NCI-H1417 (cell line): ENCODE results near the gene OR2L5.

Experiments used
- DNase-seq, 3 experiments: peaks; one replicate each; lab custom pipeline; 2025; lab: John Stamatoyannopoulos, UW

Gene OR2L5, protein sequence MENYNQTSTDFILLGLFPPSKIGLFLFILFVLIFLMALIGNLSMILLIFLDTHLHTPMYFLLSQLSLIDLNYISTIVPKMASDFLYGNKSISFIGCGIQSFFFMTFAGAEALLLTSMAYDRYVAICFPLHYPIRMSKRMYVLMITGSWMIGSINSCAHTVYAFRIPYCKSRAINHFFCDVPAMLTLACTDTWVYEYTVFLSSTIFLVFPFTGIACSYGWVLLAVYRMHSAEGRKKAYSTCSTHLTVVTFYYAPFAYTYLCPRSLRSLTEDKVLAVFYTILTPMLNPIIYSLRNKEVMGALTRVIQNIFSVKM

DNA sequence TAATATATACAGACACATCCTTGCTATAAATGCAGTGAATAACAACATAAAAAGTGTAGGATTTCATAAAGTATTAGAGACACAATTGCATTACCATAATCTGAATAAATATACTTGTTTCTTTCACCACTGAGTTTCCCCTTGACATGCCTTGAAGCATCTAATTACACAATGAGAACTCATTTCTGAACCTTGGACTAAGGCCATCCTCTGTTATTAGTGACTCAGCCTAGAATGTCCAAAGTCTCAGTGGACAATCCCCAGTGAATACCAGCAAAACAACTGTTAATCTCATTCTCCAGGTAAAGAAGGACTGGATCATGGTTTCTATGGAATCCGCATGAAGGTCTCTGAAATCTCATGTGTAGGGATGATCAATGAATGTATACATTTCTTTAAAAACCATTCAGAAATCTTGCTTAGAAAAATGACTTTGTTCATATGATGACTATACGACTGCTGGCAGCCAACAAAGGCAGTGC, at the start of gene OR2L5:
OR2L5 (plus strand) TSS at position 432 of the 482 bp plus-strand sequence. CDS start 8,288 bp downstream, outside the sequence.
- no peak for DNase-seq

DNA sequence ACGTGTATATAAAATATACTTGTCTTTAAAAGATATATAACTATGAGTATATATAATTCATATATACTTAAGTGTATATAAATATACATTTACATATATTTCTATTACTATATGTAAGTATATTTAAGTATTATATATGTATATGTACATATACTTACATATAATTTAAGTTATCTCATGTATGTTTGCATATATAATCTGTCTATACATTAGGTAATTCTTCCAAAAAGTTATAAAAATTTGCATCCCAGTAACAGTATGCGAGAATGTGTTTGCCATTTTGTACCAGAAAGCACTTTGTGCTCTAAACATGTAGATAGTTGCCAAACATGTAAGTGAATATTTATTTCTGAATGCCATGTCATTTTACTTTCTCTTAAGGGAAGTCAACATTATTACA, 48.5 kb upstream of the OR2L5 start, which contains the start of gene OR2AK2:
OR2AK2 (plus strand) TSS at position 301 of the 400 bp plus-strand sequence. CDS start 144 bp downstream, outside the sequence.
- no peak for DNase-seq

DNA sequence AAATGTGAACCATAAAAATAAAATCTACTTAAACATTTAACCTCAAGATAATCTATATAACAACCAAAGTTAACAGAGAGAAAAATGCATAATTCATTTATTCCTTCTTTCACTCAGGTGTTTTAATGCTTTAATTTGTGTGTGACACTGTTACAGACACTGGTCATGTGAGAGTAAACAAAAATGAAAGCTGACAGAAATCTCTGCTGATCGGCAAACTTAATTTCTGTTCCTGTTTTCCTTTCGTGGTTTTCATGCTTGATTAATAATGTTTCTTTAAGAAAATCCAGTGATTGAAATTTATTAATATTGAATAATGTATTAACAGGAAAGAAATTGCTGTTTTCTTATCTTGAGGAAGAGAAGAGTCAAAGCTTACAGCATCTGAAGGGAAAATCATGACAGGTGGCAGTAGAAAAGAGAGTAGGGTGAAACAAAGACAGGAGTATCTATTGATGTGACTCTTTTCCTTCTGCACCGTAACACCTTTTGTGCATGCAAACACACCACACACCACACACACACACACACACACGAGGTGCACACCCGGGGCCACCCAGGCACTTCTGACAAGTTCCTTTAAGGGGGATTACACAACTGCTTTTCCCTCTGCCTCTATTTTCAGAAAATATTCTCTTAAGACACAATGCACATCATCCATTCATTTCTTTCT, 46.8 kb upstream of the OR2L5 start:
- no peak for DNase-seq

DNA sequence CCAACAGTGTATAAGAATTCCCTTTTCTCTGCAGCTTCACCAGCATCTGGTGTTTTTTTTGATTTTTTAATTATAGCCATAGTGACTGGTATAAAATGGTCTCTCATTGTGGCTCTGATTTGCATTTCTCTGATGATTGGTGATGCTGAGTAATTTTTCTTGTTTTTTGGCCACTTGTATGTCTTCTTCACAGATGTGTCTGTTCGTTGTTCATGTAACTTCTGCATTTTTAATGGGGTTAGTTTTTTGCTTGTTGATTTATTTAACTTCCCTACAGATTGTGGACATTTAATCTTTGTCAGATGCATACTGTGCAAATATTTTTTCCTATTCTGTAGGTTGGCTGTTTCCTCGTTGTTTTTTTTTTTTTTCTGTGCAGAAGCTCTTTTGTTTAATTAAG, 20.5 kb upstream of the OR2L5 start:
- DNase-seq: no peak

DNA sequence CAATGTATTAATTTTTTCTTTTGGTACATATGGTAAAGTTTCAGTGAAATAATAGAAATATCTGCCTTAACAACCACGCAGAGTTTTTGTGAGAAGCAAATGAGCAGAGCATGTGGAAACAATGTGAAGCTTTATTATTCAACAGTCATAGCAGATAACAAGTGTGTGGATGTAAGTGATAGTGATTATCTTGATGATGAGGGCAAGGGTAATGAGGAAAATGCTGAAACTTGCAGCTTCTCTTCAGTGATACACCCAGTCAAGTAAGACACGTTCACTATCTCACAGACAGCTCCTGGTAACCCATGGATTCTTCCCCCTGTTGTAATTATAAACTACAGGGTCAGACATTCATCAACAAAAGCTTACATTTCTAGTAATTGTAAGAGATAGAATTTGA, 14.6 kb upstream of the OR2L5 start:
- no peak for DNase-seq

DNA sequence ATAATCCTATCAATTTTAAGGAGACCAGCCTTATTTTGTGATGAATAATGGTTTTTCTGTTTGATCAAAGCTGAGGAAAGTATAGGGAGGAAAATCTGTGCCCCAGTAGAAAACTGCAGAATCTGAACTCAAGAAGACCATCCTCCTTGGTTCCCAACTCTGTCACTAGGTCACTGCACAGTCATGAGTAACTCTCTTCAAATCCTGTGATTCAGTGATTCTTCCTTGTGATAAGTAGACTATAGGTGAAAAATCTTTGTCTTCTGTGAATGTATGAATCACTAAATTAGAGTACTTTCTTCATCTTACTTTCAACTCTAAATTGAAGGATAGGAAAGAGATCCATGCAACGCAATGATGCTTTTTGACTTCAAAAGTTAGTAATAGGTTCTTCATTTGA, 13.3 kb upstream of the OR2L5 start:
- no peak for DNase-seq

DNA sequence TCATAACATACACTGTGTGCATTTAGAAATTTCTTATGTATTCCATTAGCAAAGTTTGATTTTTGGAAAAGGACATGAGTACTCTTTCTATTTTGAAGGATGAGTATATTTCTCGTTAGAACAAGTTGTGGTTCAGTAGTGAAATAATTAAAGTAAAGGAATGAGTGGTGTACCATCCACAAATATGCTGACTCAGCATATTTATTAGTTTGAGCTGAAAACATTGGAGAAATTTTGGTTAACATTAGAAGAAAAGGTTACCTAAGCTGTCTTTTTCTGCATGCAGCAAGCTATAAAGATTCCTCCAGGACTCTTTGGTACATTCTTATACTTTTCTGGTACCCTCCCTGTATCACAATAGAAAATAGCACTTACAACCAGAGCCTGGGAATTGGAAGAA, 5.7 kb upstream of the OR2L5 start:
- DNase-seq: no peak

DNA sequence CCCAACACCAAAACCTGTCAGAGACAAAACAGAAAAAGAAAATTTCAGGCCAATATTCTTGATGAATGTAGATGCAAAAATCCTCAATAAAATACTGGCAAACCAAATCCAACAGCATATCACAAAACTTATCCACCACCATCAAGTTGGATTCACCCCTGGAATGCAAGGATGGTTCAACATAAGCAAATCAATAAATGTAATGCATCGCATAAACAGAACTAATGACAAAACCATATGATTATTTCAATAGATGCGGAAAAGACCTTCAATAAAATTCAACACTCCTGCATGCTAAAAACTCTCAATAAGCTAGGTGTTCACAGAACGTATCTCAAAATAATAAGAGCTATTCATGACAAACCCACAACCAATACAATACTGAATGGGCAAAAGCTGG, 3.8 kb upstream of the OR2L5 start:
- no peak for DNase-seq

DNA sequence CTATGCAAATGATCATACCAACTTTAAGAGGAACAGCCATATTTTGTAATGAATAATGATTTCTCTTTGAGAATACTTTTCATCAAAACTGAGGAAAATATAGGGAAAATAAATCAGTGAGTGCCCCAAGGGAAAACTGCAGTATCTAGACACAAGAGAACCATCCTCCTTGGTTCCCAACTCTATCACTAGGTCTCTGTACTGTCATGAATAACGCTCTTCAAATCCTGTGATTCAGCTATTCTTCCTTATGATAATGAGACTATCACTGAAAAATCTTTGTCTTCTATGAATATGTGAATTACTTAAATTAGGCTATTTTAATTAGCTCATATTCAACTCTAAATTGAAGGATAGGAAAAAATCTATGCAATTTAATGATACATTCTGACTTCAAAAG, 2.3 kb downstream of the OR2L5 start:
- DNase-seq: no peak

DNA sequence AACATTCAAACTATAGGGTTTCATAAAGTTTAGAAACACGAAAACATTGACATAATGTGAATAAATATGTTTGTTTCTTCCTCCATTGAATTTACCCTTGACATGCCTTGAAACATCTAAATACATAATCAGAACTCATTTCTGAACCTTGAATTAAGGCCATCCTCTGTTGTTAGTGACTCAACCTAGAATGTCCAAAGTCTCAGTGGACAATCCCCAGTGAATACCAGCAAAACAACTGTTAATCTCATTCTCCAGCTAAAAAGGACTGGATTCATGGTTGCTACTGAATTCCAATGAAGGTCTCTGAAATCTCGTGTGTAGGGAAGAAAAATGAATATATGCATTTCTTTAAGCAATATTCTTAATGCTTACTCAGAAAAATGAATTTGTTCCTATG, 16.3 kb downstream of the OR2L5 start, which contains the start of gene OR2L2:
OR2L2 (plus strand) TSS at position 301 of the 400 bp plus-strand sequence. CDS start 8,198 bp downstream, outside the sequence.
- DNase-seq: no peak

DNA sequence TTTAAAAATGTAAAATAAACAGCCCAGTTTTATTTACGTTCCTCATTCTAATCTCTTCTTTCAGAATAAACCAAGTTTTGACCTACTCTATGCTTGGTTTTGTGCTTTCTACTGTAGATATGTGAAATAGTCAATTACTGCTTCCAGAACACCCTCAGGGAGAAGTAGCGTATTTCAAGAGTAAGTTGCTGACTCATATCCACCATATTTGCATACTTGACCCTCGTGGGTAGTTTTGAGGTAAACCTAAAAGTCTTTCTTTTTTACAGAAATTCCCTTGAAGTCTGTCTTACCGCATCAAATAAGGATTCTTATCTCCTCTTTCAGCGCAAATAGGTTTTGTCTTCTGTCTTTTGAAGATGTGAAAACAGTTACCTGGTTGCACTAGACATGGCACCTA, 31.7 kb downstream of the OR2L5 start:
- DNase-seq: no peak

DNA sequence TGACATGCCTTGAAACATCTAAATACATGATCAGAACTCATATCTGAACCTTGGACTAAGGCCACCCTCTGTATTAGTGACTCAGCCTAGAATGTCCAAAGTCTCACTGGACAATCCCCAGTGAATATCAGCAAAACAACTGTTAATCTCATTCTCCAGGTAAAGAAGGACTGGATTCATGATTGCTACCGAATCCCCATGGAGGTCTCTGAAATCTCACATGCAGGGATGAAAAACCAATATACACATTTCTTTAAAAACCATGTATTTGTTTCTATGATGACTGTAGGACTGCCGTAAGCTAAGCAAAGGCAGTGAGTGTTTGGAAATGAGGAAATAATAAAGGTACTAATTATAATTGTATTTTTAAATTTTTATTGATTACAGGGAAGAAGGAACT, 33.1 kb downstream of the OR2L5 start, which contains the start of gene OR2L3:
OR2L3 (plus strand) TSS at position 301 of the 400 bp plus-strand sequence. CDS start 13,846 bp downstream, outside the sequence.
- DNase-seq: no peak

DNA sequence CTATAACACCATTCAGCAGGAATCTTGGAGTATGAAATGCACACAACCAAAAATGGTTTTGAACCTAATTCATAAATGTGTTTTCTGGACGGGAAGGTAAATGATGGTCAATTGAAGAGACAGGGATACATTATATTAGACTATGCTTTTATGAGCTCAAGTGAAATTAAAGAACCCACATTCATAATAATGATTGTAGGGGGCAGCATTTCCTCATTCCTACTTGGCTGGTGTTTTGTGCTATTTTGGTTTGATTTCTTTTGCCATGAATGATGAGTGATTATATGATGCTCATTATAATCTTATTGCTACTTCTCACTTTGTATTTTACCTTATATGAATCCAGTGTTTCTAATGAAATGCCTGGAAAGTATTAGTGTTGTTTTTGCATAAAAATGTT, 33.5 kb downstream of the OR2L5 start:
- DNase-seq: no peak

DNA sequence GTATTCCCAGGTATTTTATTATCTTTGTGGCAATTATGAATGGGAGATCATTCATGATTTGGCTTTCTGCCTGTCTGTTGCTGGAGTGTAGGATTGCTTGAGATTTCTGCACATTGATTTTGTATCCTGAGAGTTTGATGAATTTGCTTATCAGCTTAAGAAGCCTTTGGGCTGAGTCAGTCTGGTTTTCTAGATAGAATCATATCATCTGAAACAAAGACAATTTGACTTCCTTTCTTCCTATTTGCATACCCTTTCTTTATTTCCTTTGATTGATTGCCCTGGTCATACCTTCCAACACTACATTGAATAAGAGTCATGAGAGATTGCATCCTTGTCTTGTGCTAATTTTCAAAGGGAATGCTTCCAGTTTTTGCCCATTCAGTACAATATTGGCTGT, 41.2 kb downstream of the OR2L5 start:
- DNase-seq: no peak

DNA sequence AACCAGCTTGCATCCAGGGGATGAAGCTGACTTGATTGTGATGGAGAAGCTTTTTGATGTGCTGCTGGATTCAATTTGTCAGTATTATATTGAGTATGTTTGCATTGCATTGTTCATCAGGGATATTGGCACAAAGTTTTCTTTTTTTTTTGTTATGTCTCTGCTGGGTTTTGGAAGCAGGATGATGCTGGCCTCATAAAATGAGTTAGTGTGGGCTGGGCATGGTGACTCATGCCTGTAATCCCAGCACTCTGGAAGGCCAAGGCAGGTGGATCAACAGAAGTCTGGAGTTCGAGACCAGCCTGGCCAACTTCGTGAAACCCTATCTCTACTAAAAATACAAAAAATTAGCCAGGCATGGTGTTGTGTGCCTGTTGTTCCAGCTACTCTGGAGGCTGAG, 41.8 kb downstream of the OR2L5 start:
- no peak for DNase-seq

DNA sequence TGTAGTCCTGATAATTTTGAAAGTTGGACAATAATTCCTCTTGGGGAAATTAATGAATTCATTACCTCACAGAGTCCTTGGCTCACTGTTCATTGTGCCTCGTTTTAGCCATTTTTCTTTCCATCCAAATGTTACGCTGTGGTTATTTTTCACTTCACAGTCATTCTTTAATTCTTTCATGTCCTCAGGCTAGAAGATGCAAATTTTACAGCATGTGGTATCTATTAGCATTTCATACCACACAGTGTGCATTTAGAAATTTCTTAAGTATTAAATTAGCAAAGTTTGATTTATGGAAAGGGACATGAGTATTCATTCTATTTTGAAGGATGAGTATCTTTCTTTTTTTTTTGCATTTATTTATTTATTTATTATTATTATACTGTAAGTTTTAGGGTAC, 51.6 kb downstream of the OR2L5 start:
- no peak for DNase-seq

DNA sequence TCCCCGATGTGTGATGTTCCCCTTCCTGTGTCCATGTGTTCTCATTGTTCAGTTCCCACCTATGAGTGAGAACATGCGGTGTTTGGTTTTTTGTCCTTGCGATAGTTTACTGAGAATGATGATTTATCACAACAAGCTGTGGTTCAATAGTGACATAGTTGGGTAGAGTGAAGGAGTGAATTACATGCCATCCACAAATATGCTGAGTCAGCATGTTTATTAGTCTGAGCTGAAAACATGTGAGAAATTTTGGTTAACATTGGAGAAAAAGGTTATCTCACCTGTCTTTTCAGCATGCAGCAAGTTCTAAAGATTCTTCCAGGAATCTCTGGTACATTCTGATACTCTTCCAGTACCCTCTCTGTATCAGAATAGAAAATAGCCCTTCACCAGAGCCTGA, 52.1 kb downstream of the OR2L5 start:
- DNase-seq: no peak
